Measurements from ENCODE around the gene PHLDB3. TPM values are rescaled to one million over a fixed set of nuclear protein-coding genes. Genes with fewer than 3 reads are reported as not detected.

PHLDB3 gene
- total RNA-seq, 1 donor from 2014 or later: 3.4 TPM

DNA sequence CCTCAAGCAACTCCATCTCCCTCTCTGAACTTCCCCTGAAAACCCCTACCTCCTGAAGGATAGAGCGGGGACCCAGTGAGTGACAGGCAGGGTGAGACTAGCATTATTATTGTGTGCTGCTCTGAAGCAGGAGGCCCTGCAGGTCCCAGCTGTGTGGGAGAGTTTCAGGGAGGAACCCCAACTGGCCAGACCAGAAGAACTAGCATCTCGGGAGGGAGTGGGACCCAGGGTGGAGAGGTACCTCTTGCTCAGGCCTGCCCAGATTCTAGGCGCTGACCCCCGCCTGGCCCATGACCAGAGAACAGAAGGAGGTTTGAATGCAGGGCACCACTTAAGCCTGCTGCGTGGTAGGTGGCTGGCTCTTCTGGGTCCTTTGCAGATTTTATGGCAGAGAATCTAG, 33.5 kb downstream of the PHLDB3 start:
- Histone ChIP-seq H3K4me2 (no peak overlapping the region), H2AFZ (replicated peaks) (no peak overlapping the region), H3K27me3 (peaks cover 28% of the 10 kb centered on the region), H4K20me1 (ENCODE audit: low read depth) (no peaks in the 10 kb centered on the region), H3K9me3 (ENCODE audit: low read depth) (no peaks in the 10 kb centered on the region), H3K4me1 (no peaks in the 10 kb centered on the region), H3K9ac (no peak overlapping the region), H3K4me3 (no peak overlapping the region), H3F3A (ENCODE audit: low read depth) (peaks cover 10% of the 10 kb centered on the region), H3K27ac (no peak overlapping the region), H3K36me3 (no peaks in the 10 kb centered on the region), H3K79me2 (ENCODE audit: low read depth) (no peaks in the 10 kb centered on the region)
- peaks cover 13% of the 10 kb centered on the region for H3K27me3 Mint-ChIP-seq (ENCODE audit: insufficient read depth, low read depth)
- H3K27ac Mint-ChIP-seq: no peak overlapping the region
- H3K4me1 Mint-ChIP-seq: peaks cover 11% of the 10 kb centered on the region
- no peaks in the 10 kb centered on the region for H3K36me3 Mint-ChIP-seq
- no peak overlapping the region for H3K4me3 Mint-ChIP-seq
- DNase-seq (ENCODE audit: low spot score): no peak
- no peaks in the 10 kb centered on the region for H3K9me3 Mint-ChIP-seq
- TF ChIP-seq CTCF (IDR thresholded peaks at IDR 0.05) (no peak), EZH2 (IDR thresholded peaks at IDR 0.05) (no peak), EZH2phosphoT487 (IDR thresholded peaks at IDR 0.05) (no peak)

- no peak overlapping the region for H3K4me2 ChIP-seq
- H3K79me2 ChIP-seq (ENCODE audit: low read depth): no peaks in the 10 kb centered on the region
- DNase-seq (ENCODE audit: low spot score): no peak
- H3K9me3 Mint-ChIP-seq: no peaks in the 10 kb centered on the region
- no peaks in the 10 kb centered on the region for H3K36me3 ChIP-seq
- H3K4me1 ChIP-seq: no peaks in the 10 kb centered on the region
- no peaks in the 10 kb centered on the region for H3K36me3 Mint-ChIP-seq
- H3K27me3 Mint-ChIP-seq (ENCODE audit: insufficient read depth, low read depth): peaks cover 18% of the 10 kb centered on the region
- no peaks in the 10 kb centered on the region for H3K9me3 ChIP-seq (ENCODE audit: low read depth)
- no peak overlapping the region for H3K9ac ChIP-seq
- TF ChIP-seq EZH2 (IDR thresholded peaks at IDR 0.05) (no peak), EZH2phosphoT487 (IDR thresholded peaks at IDR 0.05) (no peak), CTCF (IDR thresholded peaks at IDR 0.05) (no peak)
- H4K20me1 ChIP-seq (ENCODE audit: low read depth): no peaks in the 10 kb centered on the region
- peaks cover 36% of the 10 kb centered on the region for H3K27me3 ChIP-seq
- H3K27ac Mint-ChIP-seq: no peak overlapping the region
- H2AFZ ChIP-seq (replicated peaks): no peak overlapping the region
- no peak overlapping the region for H3K4me3 ChIP-seq
- peaks cover 8% of the 10 kb centered on the region for H3K4me1 Mint-ChIP-seq
- H3F3A ChIP-seq (ENCODE audit: low read depth): peaks cover 7% of the 10 kb centered on the region
- H3K27ac ChIP-seq: no peak overlapping the region
- H3K4me3 Mint-ChIP-seq: no peak overlapping the region
These were observed 34.3 kb downstream of the PHLDB3 start for GRCh38 chr19:43470288-43470687.

- Mint-ChIP-seq H3K4me1 (peaks cover 13% of the 10 kb centered on the region), H3K27me3 (ENCODE audit: insufficient read depth, low read depth) (peaks cover 22% of the 10 kb centered on the region), H3K4me3 (no peak overlapping the region), H3K27ac (no peak overlapping the region), H3K36me3 (no peaks in the 10 kb centered on the region), H3K9me3 (no peaks in the 10 kb centered on the region)
- no peak overlapping the region for H3K4me2 ChIP-seq
- H3K27me3 ChIP-seq: peaks cover 39% of the 10 kb centered on the region
- no peaks in the 10 kb centered on the region for H3K4me1 ChIP-seq
- no peak overlapping the region for H2AFZ ChIP-seq (replicated peaks)
- TF ChIP-seq EZH2 (IDR thresholded peaks at IDR 0.05) (no peak), EZH2phosphoT487 (IDR thresholded peaks at IDR 0.05) (no peak), CTCF (IDR thresholded peaks at IDR 0.05) (no peak)
- peaks cover 4% of the 10 kb centered on the region for H3F3A ChIP-seq (ENCODE audit: low read depth)
- no peak overlapping the region for H3K27ac ChIP-seq
- H4K20me1 ChIP-seq (ENCODE audit: low read depth): no peaks in the 10 kb centered on the region
- DNase-seq (ENCODE audit: low spot score): no peak
- H3K9me3 ChIP-seq (ENCODE audit: low read depth): no peaks in the 10 kb centered on the region
- no peak overlapping the region for H3K4me3 ChIP-seq
- no peak overlapping the region for H3K9ac ChIP-seq
- H3K79me2 ChIP-seq (ENCODE audit: low read depth): no peaks in the 10 kb centered on the region
- no peaks in the 10 kb centered on the region for H3K36me3 ChIP-seq
These were observed 35.4 kb downstream of the PHLDB3 start for GRCh38 chr19:43469160-43469480.

Data from neural progenitor cell (in vitro differentiated cells).